HEK293 (cell line): ENCODE data around the gene ZNF217.

Experiments
- ATF2 ChIP-seq: fragments of 450-650 bp; formaldehyde crosslinking; IDR thresholded peaks from 2 replicates; pipeline ENCODE4 v1.5.1; 2016; ENCODE audit warnings: missing biosample characterization, missing genetic modification characterization, low read depth
- BCL11B ChIP-seq: fragments of 450-650 bp; formaldehyde crosslinking; IDR thresholded peaks from 2 replicates; pipeline ENCODE4 v1.5.1; 2016; ENCODE audit warnings: low read depth, missing biosample characterization, missing genetic modification characterization
- SETDB1 ChIP-seq: IDR thresholded peaks from one replicate; pipeline ENCODE4 v1.6.1; 2017; ENCODE audit warnings: mild to moderate bottlenecking, low read length, moderate library complexity, mixed read lengths; ENCODE audit not compliant: insufficient read length
- YY1 ChIP-seq: fragments of 450-650 bp; formaldehyde crosslinking; IDR thresholded peaks from 2 replicates; pipeline ENCODE4 v1.5.1; 2018; ENCODE audit warnings: missing biosample characterization, missing genetic modification characterization
- ZNF121 ChIP-seq: fragments of 450-650 bp; formaldehyde crosslinking; IDR thresholded peaks from 2 replicates; pipeline ENCODE4 v1.5.1; 2016; ENCODE audit warnings: missing biosample characterization, missing genetic modification characterization
- ZNF18 ChIP-seq: fragments of 450-650 bp; formaldehyde crosslinking; IDR thresholded peaks from 2 replicates; pipeline ENCODE4 v1.5.1; 2016; ENCODE audit warnings: missing biosample characterization, missing genetic modification characterization
- ZNF660 ChIP-seq: fragments of 450-650 bp; IDR thresholded peaks from 2 replicates; pipeline ENCODE4 v1.5.1; 2018; ENCODE audit warnings: missing biosample characterization, mild to moderate bottlenecking, missing genetic modification characterization
- ZSCAN23 ChIP-seq: fragments of 450-650 bp; formaldehyde crosslinking; IDR thresholded peaks from 2 replicates; pipeline ENCODE4 v1.5.1; 2016; ENCODE audit warnings: missing biosample characterization, missing genetic modification characterization
- TF ChIP-seq, protein P1 (sequence below): fragments of 450-650 bp; formaldehyde crosslinking; IDR thresholded peaks from 2 replicates; pipeline ENCODE4 v1.5.1; 2016; ENCODE audit warnings: missing biosample characterization, missing genetic modification characterization
- TF ChIP-seq, protein P2 (sequence below): fragments of 450-650 bp; formaldehyde crosslinking; IDR thresholded peaks from 2 replicates; pipeline ENCODE4 v1.5.1; 2016; ENCODE audit warnings: missing biosample characterization, missing genetic modification characterization
- TF ChIP-seq, protein P3 (sequence below): fragments of 450-650 bp; formaldehyde crosslinking; IDR thresholded peaks from 2 replicates; pipeline ENCODE4 v1.5.1; 2016; ENCODE audit warnings: missing biosample characterization, missing genetic modification characterization

- TF ChIP-seq ZNF18 (tag by site-specific recombination) (no peak), ZNF121 (tag by site-specific recombination) (no peak), SETDB1 (no peak), YY1 (no peak), ATF2 (tag by site-specific recombination) (no peak), BCL11B (tag by site-specific recombination) (no peak), ZSCAN23 (tag by site-specific recombination) (no peak), ZNF660 (tag by site-specific recombination) (no peak)
- TF ChIP-seq, protein P1, sequence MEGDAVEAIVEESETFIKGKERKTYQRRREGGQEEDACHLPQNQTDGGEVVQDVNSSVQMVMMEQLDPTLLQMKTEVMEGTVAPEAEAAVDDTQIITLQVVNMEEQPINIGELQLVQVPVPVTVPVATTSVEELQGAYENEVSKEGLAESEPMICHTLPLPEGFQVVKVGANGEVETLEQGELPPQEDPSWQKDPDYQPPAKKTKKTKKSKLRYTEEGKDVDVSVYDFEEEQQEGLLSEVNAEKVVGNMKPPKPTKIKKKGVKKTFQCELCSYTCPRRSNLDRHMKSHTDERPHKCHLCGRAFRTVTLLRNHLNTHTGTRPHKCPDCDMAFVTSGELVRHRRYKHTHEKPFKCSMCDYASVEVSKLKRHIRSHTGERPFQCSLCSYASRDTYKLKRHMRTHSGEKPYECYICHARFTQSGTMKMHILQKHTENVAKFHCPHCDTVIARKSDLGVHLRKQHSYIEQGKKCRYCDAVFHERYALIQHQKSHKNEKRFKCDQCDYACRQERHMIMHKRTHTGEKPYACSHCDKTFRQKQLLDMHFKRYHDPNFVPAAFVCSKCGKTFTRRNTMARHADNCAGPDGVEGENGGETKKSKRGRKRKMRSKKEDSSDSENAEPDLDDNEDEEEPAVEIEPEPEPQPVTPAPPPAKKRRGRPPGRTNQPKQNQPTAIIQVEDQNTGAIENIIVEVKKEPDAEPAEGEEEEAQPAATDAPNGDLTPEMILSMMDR (tag by site-specific recombination): no peak
- TF ChIP-seq, protein P2, sequence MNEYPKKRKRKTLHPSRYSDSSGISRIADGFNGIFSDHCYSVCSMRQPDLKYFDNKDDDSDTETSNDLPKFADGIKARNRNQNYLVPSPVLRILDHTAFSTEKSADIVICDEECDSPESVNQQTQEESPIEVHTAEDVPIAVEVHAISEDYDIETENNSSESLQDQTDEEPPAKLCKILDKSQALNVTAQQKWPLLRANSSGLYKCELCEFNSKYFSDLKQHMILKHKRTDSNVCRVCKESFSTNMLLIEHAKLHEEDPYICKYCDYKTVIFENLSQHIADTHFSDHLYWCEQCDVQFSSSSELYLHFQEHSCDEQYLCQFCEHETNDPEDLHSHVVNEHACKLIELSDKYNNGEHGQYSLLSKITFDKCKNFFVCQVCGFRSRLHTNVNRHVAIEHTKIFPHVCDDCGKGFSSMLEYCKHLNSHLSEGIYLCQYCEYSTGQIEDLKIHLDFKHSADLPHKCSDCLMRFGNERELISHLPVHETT (tag by site-specific recombination): no peak
- TF ChIP-seq, protein P3, sequence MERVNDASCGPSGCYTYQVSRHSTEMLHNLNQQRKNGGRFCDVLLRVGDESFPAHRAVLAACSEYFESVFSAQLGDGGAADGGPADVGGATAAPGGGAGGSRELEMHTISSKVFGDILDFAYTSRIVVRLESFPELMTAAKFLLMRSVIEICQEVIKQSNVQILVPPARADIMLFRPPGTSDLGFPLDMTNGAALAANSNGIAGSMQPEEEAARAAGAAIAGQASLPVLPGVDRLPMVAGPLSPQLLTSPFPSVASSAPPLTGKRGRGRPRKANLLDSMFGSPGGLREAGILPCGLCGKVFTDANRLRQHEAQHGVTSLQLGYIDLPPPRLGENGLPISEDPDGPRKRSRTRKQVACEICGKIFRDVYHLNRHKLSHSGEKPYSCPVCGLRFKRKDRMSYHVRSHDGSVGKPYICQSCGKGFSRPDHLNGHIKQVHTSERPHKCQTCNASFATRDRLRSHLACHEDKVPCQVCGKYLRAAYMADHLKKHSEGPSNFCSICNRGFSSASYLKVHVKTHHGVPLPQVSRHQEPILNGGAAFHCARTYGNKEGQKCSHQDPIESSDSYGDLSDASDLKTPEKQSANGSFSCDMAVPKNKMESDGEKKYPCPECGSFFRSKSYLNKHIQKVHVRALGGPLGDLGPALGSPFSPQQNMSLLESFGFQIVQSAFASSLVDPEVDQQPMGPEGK (tag by site-specific recombination): no peak
Observed at GRCh38 chr20:53580376-53581111, 13.1 kb downstream of the ZNF217 start.
